Testis (tissue), 2 donors: ENCODE data around the gene MSH5.

Experiments used
- POLR2A ChIP-seq: fragments of 450-650 bp; IDR thresholded peaks from one replicate; pipeline ENCODE4 v1.6.1; 2017; ENCODE audit warnings: antibody characterized with exemption, mild to moderate bottlenecking, moderate library complexity
- TF ChIP-seq, protein P1 (sequence below), 3 experiments: fragments of 450-650 bp in 2 of 3; fragments of 200-600 bp in 1 of 3; sonication (generic) in 1 of 3; IDR thresholded peaks; one replicate each; pipeline ENCODE4 v1.5.1; 2016 to 2019; ENCODE audit warnings: antibody characterized with exemption in 3 of 3, mild to moderate bottlenecking in 2 of 3, moderate library complexity in 1 of 3

DNA sequence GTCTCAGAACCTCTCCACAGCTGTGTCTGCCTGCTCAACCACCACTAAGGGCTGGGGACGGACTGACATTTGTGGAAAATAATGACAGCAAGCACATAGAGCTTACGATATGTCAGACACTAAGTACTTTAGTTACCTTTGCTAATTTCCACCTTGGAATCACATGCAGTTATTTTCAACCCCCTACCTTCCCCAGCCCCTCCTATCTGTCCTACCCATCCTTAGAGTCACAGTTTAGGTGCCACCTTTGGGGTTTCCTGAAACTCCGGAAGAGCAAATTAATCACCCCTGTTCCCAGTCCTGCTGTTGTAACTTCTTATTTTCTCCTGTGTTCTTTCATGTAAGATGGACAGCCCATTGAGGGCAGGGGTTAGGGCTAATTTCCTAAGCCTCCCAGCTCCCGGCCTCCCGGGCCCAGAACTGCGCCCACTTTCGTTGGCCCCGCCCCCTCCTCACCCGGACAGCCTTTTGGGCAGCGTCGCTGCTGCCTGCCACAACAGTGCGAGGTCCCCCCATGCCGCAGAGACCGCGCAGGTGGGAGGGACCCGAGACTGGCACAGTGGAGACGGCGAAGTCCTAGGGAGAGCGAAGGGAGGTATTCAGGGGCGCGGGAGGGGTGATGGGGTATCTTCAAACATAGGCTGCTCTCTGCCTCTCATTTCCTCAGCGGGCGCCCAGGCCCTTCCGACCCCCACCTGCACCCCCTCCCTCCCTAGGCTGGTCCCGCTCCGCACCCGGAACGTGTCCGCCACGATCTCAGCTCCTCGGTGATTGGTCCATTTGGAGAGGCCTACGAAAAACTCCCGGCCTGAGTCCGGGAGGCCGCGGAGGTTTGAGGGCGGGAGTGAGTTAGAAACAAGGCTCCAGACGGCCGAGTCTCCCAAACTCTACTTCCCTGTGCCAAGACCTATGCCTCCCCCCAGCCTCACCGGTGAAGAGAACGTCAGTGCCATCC is 11.8 kb upstream of the MSH5 start:
- TF ChIP-seq, protein P1, sequence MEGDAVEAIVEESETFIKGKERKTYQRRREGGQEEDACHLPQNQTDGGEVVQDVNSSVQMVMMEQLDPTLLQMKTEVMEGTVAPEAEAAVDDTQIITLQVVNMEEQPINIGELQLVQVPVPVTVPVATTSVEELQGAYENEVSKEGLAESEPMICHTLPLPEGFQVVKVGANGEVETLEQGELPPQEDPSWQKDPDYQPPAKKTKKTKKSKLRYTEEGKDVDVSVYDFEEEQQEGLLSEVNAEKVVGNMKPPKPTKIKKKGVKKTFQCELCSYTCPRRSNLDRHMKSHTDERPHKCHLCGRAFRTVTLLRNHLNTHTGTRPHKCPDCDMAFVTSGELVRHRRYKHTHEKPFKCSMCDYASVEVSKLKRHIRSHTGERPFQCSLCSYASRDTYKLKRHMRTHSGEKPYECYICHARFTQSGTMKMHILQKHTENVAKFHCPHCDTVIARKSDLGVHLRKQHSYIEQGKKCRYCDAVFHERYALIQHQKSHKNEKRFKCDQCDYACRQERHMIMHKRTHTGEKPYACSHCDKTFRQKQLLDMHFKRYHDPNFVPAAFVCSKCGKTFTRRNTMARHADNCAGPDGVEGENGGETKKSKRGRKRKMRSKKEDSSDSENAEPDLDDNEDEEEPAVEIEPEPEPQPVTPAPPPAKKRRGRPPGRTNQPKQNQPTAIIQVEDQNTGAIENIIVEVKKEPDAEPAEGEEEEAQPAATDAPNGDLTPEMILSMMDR (IDR thresholded peaks at IDR 0.05) = no peak
- no peak for TF ChIP-seq POLR2A
